BE2C (cell line): ENCODE data around the gene ASPA.
"Not testable (repeated sequence)": the region's sequence is repeated elsewhere in the genome, so short reads cannot be mapped to it uniquely, and the experiment has no call there.

Experiments used
- DNase-seq: peaks from one replicate; pipeline ENCODE4 v3.0.0-alpha.2; 2020
- H3K27me3 ChIP-seq: fragments of 250-450 bp; sonication (Bioruptor Pico); 2 replicates; pipeline ENCODE4 v1.5.1; 2020; ENCODE audit warnings: mild to moderate bottlenecking
- H3K36me3 ChIP-seq: fragments of 250-450 bp; sonication (Bioruptor Pico); 2 replicates; pipeline ENCODE4 v1.5.1; 2020; ENCODE audit warnings: mild to moderate bottlenecking
- H3K4me1 ChIP-seq: fragments of 250-450 bp; sonication (Bioruptor Pico); 2 replicates; pipeline ENCODE4 v1.5.1; 2020
- H3K4me3 ChIP-seq: 2 replicates; pipeline ENCODE4 v1.5.1; 2011; ENCODE audit warnings: low read depth, low read length
- H3K9me3 ChIP-seq: fragments of 250-450 bp; sonication (Bioruptor Pico); 2 replicates; pipeline ENCODE4 v1.5.1; 2020
- CTCF ChIP-seq: IDR thresholded peaks from 2 replicates; pipeline ENCODE4 v1.5.1; 2012; ENCODE audit warnings: mild to moderate bottlenecking, low read depth, low read length

The ASPA gene

GRCh38 chr17:3448059-3448665 is 27.6 kb upstream of the ASPA start:
- Histone ChIP-seq H3K4me1 (no peaks in the 10 kb centered on the region), H3K4me3 (no peak overlapping the region), H3K9me3 (no peaks in the 10 kb centered on the region), H3K27me3 (no peaks in the 10 kb centered on the region), H3K36me3 (no peaks in the 10 kb centered on the region)
- no peak for DNase-seq
- TF ChIP-seq CTCF = no peak

GRCh38 chr17:3466355-3466754 is 9.4 kb upstream of the ASPA start:
- not testable (repeated sequence) for DNase-seq, H3K36me3 ChIP-seq, H3K4me3 ChIP-seq, H3K27me3 ChIP-seq, H3K9me3 ChIP-seq, H3K4me1 ChIP-seq

GRCh38 chr17:3469529-3469928 is 6.3 kb upstream of the ASPA start:
- H3K27me3 ChIP-seq = no peaks in the 10 kb centered on the region
- TF ChIP-seq CTCF = no peak

GRCh38 chr17:3471599-3471998 is 4.2 kb upstream of the ASPA start, which contains the start of gene SPATA22:
SPATA22 (minus strand) TSS chr17:3471819; CDS start chr17:3469325, 2,494 bp downstream.
- Histone ChIP-seq H3K27me3 (no peaks in the 10 kb centered on the region), H3K4me1 (no peaks in the 10 kb centered on the region), H3K9me3 (no peaks in the 10 kb centered on the region), H3K36me3 (no peaks in the 10 kb centered on the region), H3K4me3 (no peak within 1 kb of the TSS)
- TF ChIP-seq CTCF = no peak
- no peak for DNase-seq

More at GRCh38 chr17:3469529-3469928, 6.3 kb upstream of the ASPA start:
- DNase-seq = no peak
- H3K9me3 ChIP-seq = no peaks in the 10 kb centered on the region
- no peaks in the 10 kb centered on the region for H3K4me1 ChIP-seq
- H3K4me3 ChIP-seq = no peak overlapping the region
- no peaks in the 10 kb centered on the region for H3K36me3 ChIP-seq

- H3K9me3 ChIP-seq = no peaks in the 10 kb centered on the region
- no peak overlapping the region for H3K4me3 ChIP-seq
- TF ChIP-seq CTCF = no peak
- no peaks in the 10 kb centered on the region for H3K4me1 ChIP-seq
- no peaks in the 10 kb centered on the region for H3K36me3 ChIP-seq
- H3K27me3 ChIP-seq = no peaks in the 10 kb centered on the region
- no peak for DNase-seq
Measured at GRCh38 chr17:3472137-3472536, 3.7 kb upstream of the ASPA start.

GRCh38 chr17:3474212-3474611 is 1.6 kb upstream of the ASPA start:
- TF ChIP-seq CTCF = no peak
- H3K36me3 ChIP-seq = no peaks in the 10 kb centered on the region

More at GRCh38 chr17:3474212-3474611, 1.6 kb upstream of the ASPA start:
- no peak overlapping the region for H3K4me3 ChIP-seq
- no peak for DNase-seq
- no peaks in the 10 kb centered on the region for H3K9me3 ChIP-seq
- no peaks in the 10 kb centered on the region for H3K27me3 ChIP-seq
- no peaks in the 10 kb centered on the region for H3K4me1 ChIP-seq
